Right renal cortex interstitium (tissue), 3 donors: ENCODE measurements around the gene ATP5PF. TPM values are rescaled to one million over a fixed set of nuclear protein-coding genes. Genes with fewer than 3 reads are reported as not detected.
"Not testable (repeated sequence)": the region's sequence is repeated elsewhere in the genome, so short reads cannot be mapped to it uniquely, and the experiment has no call there.

ENCODE experiments used
- DNase-seq, 3 donors: peaks; one replicate each; pipeline ENCODE4 v3.0.0-alpha.2; 2013; ENCODE audit warnings: low read depth in 3 of 3, low spot score in 2 of 3
- polyA plus RNA-seq, 3 donors: library from polyadenylated mRNA; unstranded; fragments of 120-200 nt; gene quantifications; one replicate each; pipeline ENCODE4 v1.2.1, GENCODE V29; 2013; ENCODE audit not compliant: insufficient read length in 3 of 3

Gene ATP5PF
- polyA plus RNA-seq, 3 donors: 271 to 284 (median 280) TPM

- DNase-seq: no peak
Measured at GRCh38 chr21:25732091-25732760, 2.5 kb downstream of the ATP5PF start.

- no peak for DNase-seq
Measured at GRCh38 chr21:25722631-25723030, 12.1 kb downstream of the ATP5PF start.

- no peak for DNase-seq
Measured at GRCh38 chr21:25721987-25722386, 12.7 kb downstream of the ATP5PF start.

GRCh38 chr21:25717491-25718147 is 17.1 kb downstream of the ATP5PF start:
- DNase-seq: no peak

- not testable (repeated sequence) for DNase-seq
Measured at GRCh38 chr21:25714066-25714465, 20.6 kb downstream of the ATP5PF start.

- no peak for DNase-seq
Measured at GRCh38 chr21:25710550-25710949, 24.2 kb downstream of the ATP5PF start.

GRCh38 chr21:25709684-25710265 is 24.9 kb downstream of the ATP5PF start:
- no peak for DNase-seq

GRCh38 chr21:25708467-25709065 is 26.1 kb downstream of the ATP5PF start:
- DNase-seq: no peak

GRCh38 chr21:25701529-25701928 is 33.2 kb downstream of the ATP5PF start:
- DNase-seq: no peak

GRCh38 chr21:25700741-25701140 is 34.0 kb downstream of the ATP5PF start:
- no peak for DNase-seq

- DNase-seq: not testable (repeated sequence)
Measured at GRCh38 chr21:25695461-25695860, 39.2 kb downstream of the ATP5PF start.

- no peak for DNase-seq
Measured at GRCh38 chr21:25691976-25692375, 42.7 kb downstream of the ATP5PF start.

GRCh38 chr21:25689226-25689625 is 45.5 kb downstream of the ATP5PF start:
- DNase-seq: no peak

GRCh38 chr21:25688275-25689155 is 46.2 kb downstream of the ATP5PF start:
- DNase-seq: no peak

- DNase-seq: no peak
Measured at GRCh38 chr21:25687787-25688186, 46.9 kb downstream of the ATP5PF start.

- DNase-seq: no peak
Measured at GRCh38 chr21:25682382-25682781, 52.3 kb downstream of the ATP5PF start.

- DNase-seq: no peak
Measured at GRCh38 chr21:25676451-25676850, 58.3 kb downstream of the ATP5PF start.
